ENCODE data around the gene SEC63. TPM values are rescaled to one million over a fixed set of nuclear protein-coding genes. Genes with fewer than 3 reads are reported as not detected.

Gene SEC63
- total RNA-seq, 1 experiment from 2014 or later: 51.3 TPM

DNA sequence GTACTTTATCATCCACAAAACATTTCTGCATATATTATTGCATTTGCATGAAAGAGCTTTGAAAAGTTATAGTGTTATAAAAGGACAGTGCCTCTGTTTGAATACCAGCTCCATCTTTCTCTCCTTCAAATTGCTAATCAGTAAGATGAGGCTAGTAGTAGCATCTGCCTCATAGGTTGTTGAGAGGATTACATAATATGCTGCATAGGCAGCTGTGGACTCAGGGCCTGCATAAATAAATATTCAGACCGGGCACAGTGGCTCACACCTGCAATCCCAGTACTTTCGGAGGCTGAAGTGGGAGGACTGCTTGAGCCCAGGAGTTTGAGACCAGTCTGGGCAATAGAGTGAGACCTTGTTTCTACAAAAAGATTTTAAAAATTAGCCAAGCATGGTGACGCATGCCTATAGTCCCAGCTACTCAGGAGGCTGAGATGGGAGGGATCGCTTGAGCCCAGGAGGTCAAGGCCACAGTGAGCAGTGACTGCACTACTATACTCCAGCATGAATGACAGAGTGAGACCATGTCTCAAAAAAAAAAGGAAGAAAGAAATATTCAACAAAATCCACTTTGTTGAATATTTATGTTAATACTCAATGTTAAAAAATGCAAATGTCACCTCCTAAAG, 18.3 kb upstream of the SEC63 start (continued):
- TF ChIP-seq ZNF274 (IDR thresholded peaks at IDR 0.05; ENCODE audit: low read depth, low read length) (no peak), CEBPB (IDR thresholded peaks at IDR 0.05; ENCODE audit: low read depth) (no peak), FOSL1 (IDR thresholded peaks at IDR 0.05; ENCODE audit: low read depth) (no peak), SIN3A (IDR thresholded peaks at IDR 0.05; ENCODE audit: low read depth) (no peak), EZH2 (IDR thresholded peaks at IDR 0.05) (no peak), TCF7L2 (IDR thresholded peaks at IDR 0.05; ENCODE audit: borderline replicate concordance, extremely low read depth, insufficient read depth, insufficient read length) (no peak)

DNA sequence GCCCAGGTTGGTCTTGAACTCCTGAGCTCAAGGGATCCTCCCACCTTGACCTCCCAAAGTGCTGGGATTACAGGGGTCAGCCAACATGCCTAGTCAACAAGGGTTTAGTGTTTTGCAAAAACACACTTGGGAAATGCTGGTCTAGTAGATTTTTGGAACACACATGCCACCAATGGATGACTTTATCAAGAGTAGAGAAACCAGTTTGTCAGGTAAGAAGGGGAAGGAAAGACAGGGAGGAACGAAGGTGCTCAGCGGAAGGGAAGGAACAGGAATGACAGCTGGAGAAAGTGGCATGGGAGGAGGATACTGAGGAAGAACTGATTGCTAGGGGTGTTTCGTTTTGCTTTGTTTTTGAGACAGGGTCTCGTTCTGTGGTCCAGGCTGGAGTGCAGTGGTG, 15.6 kb upstream of the SEC63 start:
- Histone ChIP-seq H3K36me3 (ENCODE audit: control insufficient read depth in 1 of 2, insufficient read depth in 2 of 2, low read length in 2 of 2) (no peaks in the 10 kb centered on the region), H3K27ac (ENCODE audit: low read depth, low read length) (no peak overlapping the region), H3K79me2 (ENCODE audit: insufficient read depth, low read length) (no peaks in the 10 kb centered on the region), H3K9me2 (ENCODE audit: insufficient read depth) (no peaks in the 10 kb centered on the region), H4K20me1 (ENCODE audit: insufficient read depth) (no peaks in the 10 kb centered on the region), H3K9ac (ENCODE audit: low read length) (no peak overlapping the region), H3K27me3 (ENCODE audit: insufficient read depth, low read length) (no peaks in the 10 kb centered on the region), H3K9me3 (ENCODE audit: control insufficient read depth in 1 of 2, insufficient read depth in 1 of 2, low read depth in 1 of 2, low read length in 2 of 2) (no peaks in the 10 kb centered on the region), H3K4me2 (ENCODE audit: low read length) (no peak overlapping the region), H2AFZ (ENCODE audit: low read depth, low read length, poor library complexity, severe bottlenecking) (no peak overlapping the region), H3K4me1 (ENCODE audit: control insufficient read depth in 1 of 2, insufficient read depth in 2 of 2, low read length in 2 of 2) (no peaks in the 10 kb centered on the region), H3K4me3 (replicated peaks in 1 of 2; ENCODE audit: low read depth in 1 of 2, low read length in 2 of 2) (no peak overlapping the region)
- POLR2A ChIA-PET: no interaction called here
- CTCF ChIA-PET: interaction anchor here (0.9 kb wide), 1 partner anchor 520 kb away, joined by 3 read pairs; no protein-coding TSS in a partner anchor
- DNase-seq (ENCODE audit: low read depth, low spot score) (no peak), ATAC-seq (no peak)
- TF ChIP-seq ZFX (IDR thresholded peaks at IDR 0.05) (no peak), CBX3 (IDR thresholded peaks at IDR 0.05; ENCODE audit: low read depth) (no peak), EGR1 (IDR thresholded peaks at IDR 0.05; ENCODE audit: low read depth) (no peak), YY1 (IDR thresholded peaks at IDR 0.05; ENCODE audit: extremely low read depth, insufficient replicate concordance, low read depth, low read length) (no peak), TCF7L2 (IDR thresholded peaks at IDR 0.05; ENCODE audit: borderline replicate concordance, extremely low read depth, insufficient read depth, insufficient read length) (no peak)
- TF ChIP-seq, protein P1, sequence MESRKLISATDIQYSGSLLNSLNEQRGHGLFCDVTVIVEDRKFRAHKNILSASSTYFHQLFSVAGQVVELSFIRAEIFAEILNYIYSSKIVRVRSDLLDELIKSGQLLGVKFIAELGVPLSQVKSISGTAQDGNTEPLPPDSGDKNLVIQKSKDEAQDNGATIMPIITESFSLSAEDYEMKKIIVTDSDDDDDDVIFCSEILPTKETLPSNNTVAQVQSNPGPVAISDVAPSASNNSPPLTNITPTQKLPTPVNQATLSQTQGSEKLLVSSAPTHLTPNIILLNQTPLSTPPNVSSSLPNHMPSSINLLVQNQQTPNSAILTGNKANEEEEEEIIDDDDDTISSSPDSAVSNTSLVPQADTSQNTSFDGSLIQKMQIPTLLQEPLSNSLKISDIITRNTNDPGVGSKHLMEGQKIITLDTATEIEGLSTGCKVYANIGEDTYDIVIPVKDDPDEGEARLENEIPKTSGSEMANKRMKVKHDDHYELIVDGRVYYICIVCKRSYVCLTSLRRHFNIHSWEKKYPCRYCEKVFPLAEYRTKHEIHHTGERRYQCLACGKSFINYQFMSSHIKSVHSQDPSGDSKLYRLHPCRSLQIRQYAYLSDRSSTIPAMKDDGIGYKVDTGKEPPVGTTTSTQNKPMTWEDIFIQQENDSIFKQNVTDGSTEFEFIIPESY (IDR thresholded peaks at IDR 0.05; ENCODE audit: extremely low read depth, insufficient replicate concordance, low read length): no peak
- BruUV-seq (replicated peaks): no TSS peak
- intact Hi-C loops (cut with micrococcal nuclease): loop anchor here (10.0 kb wide), 1 partner anchor 521 kb away; no protein-coding TSS in a partner anchor
- RAD21 ChIA-PET (ENCODE audit: low non-redundant PET in 1 of 2, low total read pairs in 2 of 2, uncharacterized antibody in 2 of 2, unreplicated experiment in 2 of 2): no interaction called here

Measured in HCT116 (cell line).